ENCODE results near the gene CTNNB1.

Gene CTNNB1

DNA sequence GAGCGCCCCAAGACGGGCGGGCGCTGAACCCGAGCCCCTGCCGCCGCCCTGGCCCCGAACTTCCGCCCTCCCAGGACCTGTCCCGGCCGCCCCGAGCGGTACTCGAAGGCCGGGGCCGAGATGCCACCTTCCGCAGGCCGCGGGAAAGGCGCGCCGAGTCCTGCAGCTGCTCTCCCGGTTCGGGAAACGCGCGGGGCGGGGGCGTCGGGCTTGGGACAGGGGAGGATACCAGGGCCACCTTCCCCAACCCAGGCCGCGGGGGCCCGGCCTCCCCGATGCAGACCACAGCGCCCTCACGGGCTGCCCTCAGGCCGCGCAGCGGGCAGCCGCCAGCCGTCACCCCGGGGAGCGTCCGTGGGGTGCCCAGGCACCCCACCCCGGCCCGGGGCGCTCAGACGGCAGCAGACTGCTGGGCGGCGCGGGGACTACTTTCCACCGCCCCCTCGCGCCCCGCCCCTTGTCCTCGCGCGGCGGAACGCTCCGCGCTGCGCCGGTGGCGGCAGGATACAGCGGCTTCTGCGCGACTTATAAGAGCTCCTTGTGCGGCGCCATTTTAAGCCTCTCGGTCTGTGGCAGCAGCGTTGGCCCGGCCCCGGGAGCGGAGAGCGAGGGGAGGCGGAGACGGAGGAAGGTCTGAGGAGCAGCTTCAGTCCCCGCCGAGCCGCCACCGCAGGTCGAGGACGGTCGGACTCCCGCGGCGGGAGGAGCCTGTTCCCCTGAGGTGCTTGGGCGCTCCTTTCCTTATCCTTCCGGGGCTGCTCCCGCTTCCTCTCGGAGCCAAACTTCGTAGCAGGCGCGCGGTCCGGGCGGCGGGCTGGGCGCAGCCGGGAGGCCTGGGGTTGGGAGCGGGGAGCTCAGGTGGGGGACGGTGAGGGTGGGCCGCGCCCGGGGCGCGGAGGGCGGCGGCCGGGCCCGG is at the start of gene CTNNB1:
Gene CTNNB1 (plus strand): TSS at position 556 of the 916 bp plus-strand sequence. CDS start 24,564 bp downstream, outside the sequence.
- peak; percentile 26 for DNase-seq

DNA sequence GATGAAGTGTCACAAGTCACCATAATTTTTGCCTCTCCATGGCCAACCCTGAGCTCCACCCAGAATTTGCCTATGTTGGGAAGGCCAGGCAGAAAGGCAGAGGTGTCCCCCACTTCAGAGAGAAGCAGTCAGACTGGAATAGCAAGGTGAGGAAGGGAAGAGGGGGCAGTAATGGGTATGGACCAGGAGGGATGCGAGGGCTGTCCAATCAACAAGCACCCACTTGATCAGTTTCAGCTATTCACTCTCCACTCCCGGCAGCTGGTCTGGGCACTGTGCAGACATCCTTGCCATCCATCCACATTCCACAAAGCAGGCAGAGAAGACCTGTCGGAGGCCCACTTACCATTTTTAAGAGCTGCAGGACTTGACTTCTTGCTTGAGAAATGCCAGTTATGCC is 43.5 kb upstream of the CTNNB1 start:
- DNase-seq, result no peak

DNA sequence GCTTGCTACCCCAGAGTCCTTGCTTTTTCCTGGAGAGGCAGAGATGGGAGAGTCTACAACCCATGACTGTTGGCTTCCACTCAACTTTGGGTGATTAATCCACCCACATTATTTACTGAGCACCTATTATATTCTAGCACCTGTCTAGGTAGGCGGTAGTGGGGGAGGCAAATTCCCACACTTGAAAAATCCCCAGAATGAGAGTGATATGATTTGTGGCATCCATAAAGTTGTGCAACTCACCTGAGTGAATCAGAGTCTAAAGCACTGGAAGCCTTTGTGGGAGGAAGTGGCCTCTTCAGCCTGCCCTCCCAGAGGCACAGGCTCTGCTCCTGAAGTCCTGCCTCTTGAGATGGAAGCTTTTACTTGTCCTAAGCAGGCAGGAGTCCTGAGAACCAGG is 40.4 kb upstream of the CTNNB1 start:
- no peak for DNase-seq

DNA sequence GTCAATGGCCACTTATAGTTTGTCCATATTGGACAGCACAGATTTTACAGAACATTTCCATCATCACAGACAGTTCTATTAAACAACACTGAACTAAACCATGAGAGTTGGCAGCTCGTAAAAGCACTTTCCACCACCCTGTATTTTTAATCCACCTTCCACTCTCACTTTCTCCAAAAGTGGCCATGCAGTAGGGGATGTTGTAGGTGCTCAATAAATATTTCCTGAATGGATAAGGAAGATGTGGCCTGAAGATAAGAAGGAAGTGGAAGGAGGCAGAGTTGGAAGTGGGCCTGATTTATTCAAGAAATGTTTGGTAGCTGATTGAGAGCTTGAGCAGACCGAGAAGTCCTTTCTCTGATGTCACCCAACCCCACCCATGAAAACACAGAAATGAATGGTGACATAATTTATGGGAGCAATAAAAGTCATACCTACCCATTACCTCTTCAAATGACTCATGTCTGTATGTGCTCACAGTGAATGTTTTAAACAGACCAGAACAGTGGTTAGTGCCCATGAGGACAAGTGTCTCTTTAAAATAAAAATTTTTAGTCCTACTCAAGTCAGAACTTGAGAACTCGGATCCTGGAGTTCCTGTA is 39.6 kb upstream of the CTNNB1 start:
- no peak for DNase-seq

DNA sequence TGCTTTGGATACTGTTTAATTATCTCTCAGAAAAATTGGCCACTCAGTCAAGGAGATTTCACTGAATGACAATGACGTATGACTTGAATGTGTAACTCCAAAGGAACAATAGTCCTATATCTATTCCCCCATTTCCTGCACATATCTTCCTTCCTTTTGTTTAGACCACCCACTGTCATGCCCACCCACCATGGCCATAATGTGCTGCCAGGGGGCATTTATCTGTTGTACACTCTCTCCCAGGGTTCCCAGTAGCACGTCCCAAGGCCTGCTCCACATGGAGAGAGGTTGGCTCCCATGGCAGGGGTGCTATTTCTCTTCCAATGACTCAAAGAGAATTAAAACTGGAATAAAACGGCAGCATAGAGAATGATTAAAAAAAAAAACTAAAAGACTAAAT is 36.8 kb upstream of the CTNNB1 start:
- DNase-seq, result no peak

DNA sequence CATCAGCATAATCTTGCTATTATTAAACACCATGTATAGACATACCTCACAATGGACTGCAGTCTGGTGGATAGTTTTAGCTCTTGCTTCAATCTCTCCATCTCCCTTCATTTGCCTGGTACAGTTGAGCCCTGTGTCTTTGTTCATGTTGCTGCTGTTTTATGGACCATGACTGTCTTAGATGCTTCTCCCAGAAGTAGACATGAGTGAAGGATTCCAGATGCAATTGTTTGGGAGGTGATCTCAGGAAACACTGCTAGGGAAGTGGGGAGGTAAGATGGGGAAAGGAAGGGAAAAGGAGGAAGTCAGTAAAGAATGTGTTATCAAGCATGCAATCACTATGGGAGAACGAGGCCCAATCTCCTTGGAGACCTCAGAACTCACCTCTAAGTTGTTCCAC is 36.3 kb upstream of the CTNNB1 start:
- no peak for DNase-seq

DNA sequence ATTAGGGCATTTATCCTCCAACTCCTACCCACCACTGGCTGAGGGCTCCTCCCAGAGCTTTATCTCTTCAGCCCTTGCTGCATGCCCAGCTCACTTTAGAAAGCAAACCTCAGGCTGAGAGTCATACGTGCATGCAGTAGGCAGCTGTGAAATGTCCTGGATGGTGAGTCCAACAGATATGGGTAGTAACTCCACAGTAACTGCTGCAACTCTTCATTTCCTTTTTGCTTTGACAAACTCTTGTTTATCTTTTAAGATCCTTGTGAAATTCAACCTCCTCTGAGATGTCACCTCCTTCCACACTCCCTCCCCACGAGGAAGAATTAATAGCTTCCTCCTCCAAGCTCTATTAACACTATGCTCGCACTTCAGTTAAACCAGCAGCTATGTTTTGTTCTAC is 35.9 kb upstream of the CTNNB1 start:
- no peak for DNase-seq

DNA sequence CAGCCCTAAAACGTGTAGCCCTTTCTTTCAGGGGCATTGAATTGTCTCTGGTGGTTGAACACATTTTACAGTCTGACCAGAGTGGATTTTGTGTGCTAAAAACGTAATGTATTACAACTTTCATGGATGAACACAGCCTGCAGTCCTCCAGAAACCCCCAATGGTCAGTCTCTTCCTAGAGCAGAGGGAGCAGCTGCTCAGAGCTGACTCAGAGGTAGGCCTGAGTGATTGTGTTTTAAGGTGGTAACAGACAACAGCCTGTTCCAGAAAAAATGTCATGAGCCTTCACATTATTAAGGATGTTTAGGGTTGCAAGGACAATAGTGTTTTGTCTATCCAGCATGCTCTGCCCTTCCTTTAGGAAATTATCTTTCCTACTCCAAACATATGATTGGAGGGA is 34.5 kb upstream of the CTNNB1 start:
- no peak for DNase-seq

DNA sequence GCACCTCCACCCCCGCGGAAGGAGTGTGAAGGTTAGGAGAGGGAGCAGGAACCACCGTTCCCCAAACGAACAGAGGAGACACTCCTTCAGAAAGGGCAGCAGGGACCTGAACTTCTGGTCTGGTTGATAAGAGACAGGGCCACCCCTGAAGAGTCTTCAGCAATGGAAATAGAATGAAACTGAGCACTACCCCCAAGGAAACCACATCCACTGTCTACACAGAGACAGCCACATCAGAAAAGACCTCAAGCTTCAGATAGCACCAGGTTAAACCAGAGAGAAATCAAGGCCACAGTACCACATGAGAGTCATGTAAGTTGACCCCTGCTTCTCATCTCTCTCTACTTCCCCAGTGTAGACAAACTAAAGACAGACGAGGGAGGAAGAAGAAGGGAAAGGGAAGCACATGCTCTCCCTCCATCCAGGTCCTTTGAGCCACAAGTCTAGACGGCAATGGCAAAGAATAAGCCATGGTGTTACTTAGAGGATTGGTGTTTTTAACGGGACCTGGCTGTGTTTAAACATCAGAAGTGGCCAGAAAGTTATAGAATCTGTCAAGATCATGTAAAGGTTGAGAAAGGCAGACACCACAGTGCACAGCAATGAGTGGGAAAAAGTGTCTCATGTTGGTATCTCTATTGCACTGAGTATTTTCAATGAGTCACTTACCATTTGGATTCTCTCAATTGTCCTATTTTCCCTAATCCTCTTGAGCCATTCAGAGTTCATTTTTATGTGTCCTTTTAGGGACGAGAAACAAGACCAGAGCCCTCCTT is 31.4 kb upstream of the CTNNB1 start:
- DNase-seq, result no peak

DNA sequence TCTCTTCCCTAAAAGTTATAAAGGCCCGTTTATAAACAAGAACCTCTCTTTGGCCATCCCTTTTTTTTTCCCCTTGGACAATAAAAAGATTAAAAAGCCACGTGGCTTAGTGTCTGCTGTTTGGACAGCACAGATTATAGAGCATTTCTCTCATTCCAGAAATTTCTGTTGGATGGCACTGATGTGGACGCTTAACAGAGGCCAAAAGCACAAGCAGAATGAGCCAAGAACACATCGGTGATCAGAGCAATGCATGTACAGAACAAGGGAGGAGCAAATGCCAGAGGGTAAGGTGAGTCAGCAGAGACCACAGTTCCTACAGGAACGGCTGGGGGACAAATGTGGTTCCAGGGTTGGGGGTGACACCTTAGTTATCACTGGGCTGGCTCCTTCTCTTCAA is 30.3 kb upstream of the CTNNB1 start:
- DNase-seq, result no peak

DNA sequence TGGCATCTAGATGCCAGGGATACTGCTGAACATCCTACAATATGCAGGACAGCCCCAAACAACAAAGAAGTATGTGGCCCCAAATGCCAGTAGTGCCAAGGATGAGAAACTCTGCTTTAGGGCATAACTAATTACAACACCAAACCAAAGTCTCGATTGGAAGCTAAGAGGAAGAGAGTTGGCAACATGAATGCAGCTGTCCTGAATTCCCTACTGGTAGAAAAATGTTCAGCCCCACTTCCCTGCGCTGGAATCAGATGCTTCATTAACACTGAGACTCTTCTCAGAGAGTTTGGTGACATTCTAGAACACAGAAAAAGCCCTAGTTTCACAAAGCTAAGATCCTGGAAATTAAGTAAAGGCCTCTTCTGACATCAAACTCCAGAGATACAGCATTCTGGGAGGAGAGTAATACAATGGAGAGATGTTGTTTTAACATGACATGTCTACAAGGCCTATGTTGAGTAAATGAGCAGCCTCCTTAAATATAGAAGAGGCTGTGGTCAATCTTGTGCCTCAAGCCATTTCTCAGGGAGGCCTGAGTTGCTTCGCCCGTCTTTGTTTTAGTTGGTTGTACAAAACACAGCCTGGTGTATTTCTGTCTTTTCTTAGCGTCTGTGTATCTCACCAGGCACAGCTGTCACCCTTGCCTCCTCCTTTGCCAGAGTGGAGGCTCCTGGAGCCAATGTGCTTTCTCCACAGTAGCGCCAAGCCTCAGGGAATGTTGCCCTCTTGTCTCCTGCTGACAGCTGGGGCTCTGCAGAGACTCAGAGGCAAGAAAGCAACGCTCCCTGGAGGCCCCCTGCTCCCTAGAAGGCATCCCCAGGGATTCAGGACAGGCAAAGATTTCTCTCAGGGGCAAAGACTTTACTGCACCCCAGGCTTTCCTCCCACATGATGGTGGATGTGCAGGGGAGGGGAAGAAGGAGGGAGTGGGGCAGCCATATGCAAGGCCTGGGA is 25.1 kb upstream of the CTNNB1 start:
- DNase-seq, result no peak

DNA sequence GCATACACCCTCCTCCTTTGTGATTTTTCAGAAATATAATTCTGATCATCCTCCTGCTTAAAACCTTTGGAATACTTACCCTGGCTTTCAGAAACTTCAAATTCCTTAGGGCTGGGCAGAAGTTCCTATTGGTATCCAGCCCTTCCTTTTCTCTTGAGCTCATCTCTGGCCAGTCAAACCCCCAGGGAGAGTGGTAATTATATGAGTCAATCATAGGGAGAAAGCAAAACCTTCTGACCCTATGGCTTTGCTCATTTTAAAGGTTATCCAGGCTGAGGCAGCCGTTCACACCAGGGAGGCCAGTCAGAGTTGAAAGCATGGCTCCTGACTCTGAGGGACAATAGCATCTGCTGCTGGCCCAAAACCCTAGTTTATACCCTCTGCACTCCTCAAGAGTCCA is 23.9 kb upstream of the CTNNB1 start:
- DNase-seq, result no peak

DNA sequence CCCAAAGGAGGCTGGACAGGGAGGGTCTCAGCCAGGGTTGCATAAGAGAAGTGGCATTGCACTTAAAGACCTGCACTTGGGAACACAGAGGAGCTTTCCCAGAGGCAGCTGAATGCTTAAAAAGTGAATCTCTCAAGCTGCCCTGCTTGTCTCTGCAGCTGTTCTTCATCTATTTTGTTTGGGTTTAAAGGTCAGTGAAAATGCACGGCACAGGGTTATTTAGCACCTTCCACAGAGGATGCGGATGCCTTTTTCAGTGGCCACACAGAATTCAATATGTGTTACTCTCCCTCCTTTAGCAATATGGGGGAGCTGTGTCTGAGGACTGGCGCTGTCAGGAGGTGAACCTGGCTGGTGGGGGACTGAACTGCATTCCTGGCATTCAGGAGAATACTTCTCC is 22.7 kb upstream of the CTNNB1 start:
- DNase-seq, result no peak

DNA sequence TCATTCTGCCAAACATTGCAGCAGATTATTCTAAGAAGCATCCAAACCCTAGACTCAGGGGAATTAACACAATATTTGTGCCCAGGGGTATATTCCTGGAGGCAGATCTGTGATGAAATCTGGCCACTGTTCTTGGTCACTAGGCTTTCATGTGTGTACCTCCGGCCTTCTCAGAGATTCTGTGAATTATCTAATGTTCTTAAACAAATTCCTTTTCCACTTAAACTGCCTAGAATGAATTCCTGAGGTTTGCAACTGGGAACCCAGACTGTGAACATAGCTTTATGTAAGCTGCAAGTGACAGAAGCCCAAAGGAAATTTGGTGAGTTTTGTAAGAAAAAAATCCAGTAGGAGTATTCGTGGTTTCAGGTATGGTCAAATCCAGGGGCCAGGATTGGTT is 20.7 kb upstream of the CTNNB1 start:
- no peak for DNase-seq

DNA sequence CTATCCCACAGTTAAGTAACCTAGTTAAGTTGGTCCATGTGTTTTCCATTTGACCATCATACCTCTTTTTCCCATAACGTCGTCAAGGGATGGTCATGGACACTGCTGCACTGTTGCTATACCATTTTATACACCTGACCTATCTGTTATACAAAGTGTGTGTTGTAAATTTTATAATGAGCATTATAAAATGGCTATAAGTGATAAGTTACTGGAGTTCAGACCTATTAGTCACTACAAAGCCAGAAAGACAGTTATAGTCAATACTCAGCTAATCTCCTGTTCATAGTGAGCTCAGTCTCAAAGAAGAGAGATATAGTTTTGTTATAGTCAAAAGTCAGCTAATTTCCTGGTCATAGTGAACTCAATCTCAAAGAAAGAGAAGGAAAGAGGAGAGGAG is 18.9 kb upstream of the CTNNB1 start:
- DNase-seq, result no peak

DNA sequence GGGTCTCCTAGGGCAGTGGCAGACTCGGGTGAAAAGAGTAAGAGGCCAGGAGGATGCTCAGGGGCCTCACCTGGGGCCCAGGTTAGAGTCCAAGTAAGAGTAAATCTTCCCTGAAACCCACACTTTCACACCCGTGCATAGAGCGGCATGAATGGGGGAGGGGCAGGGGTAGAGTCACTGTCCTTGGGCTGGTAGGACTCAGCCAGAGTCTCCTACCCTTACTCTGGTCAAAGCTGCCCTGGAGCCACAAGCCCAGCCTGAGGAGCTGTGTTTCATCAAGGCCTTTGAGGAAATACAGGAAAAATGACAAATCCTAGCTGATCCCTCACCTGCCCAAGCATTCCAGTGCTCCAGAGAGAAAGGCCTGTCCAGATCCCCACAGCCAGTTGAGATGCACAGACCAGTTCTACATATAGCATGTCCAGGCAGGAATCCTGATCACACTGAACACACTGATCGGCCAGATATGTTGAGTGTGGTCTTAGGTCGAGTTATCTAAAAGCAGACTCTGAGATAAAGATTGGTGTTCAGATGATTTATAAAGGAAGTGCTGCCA is 16.7 kb upstream of the CTNNB1 start:
- DNase-seq, result no peak

DNA sequence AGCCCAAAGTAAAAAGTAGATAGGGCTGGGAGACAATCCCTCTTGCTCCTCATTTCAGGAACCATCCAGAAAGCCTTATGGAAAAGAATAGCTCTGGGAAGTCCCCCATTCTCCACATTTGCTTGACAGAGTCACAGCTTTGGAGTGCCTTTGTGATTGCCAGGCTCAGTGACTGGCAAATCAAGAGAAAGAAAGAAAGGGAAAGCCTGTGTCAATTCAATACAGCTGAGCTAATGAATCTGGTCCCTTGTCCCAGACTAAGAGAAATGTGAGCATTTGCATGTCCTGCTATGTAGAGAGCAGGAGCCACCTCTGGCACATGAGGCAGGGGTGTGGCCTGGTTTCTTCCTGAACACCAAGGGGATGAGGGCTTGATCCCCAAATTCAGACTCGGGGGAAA is 14.9 kb upstream of the CTNNB1 start:
- DNase-seq, result no peak

DNA sequence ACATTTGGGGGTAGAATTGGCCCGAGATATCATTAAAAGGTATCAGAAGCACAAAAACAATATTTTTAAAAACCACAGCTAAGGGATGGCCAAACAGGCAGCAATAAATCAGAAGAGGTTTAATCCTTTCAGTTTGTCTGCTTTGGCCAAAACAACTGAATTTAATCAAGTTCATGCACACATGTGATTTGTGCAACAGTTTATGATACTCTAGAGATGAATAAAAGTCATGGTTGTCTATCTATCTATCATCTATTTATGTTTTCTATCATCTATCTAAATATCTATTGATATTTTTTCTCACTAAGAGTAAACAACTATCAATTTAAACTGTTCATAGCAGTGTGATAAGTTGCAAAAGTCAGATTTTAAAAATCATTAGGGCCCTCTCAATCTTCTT is 13.0 kb upstream of the CTNNB1 start:
- no peak for DNase-seq

DNA sequence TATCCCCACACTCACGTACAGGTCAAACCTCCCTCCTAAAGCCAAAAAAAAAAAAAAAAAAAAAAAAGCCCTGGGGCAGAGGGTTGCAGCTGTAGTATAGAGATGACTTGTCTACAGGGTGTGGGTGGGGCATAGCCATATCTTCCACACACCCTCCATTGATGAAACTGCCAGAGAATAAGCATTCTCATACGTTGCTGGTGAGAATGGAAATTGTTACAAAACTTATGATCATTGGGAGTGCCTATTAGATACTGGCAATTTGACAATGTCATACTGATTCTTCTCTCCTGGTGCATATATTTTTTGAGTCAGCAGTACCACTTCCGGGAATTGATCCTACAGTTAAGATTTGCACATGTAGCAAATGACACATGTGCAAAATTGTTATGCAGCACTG is 11.0 kb upstream of the CTNNB1 start:
- no peak for DNase-seq

DNA sequence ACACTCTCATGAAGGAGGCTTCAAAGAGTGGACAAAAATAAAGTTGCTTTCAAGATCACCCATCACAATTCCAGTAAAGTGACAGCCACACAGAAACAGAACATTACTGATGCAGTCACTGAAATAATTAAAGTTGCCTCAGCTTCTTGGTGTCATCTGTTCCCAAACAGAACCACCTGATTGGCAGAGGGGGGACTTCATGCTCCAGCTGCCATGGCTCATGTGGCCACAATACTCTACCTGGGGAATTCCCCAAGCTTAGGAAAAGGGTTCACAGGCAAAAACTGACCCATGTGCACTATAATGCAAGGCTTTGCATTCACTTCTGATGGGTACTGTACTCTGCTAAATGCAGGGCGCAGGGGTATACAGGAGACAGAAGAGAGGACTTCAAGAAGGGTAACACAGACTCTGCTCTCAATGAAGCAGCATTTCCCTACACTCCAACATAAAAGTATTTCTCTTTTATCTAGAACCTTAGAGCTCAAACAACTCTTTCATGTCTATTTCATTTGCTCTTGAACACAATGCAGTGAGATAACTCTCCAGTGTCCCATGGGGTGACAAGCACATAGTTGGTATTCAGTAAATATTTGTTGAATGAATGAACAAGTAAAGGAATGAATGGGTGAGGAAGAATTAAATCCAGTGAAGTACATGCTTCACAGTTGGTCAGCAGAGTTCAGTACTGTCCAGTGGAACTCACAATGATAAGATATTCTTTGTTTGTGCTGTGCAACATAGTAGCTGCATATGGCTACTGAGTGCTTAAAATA is 8.6 kb upstream of the CTNNB1 start:
- DNase-seq, result no peak

DNA sequence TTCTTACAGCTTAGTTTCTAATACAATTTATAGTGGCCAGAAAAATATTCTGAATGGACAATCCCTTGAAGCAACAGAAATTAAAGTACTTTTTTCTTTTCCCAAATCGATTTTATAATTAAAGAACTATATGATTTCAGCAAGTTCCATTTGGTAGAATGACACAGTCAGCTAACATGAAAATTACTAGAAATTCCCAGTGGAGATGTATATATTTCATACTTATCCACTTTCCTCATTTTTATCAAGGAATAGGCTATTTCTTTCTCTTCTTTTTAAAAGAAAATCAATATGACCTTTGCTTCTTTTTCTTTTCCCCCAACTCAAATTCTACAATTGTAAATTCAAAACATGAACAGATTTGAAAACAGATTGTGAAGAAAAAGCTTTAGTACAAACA is 6.4 kb upstream of the CTNNB1 start:
- no peak for DNase-seq

Measured in NCI-H1694 treated with DMSO at 0.1 percent for 48 hours (cell line).